ENCODE results near the gene ARHGAP36. TPM values are rescaled to one million over a fixed set of nuclear protein-coding genes. Genes with fewer than 3 reads are reported as not detected.

ARHGAP36 gene
- total and polyA plus RNA-seq, 2 donors (not counting 3 experiments of a cell fraction or from before 2014, with no cell fraction given): not detected

DNA sequence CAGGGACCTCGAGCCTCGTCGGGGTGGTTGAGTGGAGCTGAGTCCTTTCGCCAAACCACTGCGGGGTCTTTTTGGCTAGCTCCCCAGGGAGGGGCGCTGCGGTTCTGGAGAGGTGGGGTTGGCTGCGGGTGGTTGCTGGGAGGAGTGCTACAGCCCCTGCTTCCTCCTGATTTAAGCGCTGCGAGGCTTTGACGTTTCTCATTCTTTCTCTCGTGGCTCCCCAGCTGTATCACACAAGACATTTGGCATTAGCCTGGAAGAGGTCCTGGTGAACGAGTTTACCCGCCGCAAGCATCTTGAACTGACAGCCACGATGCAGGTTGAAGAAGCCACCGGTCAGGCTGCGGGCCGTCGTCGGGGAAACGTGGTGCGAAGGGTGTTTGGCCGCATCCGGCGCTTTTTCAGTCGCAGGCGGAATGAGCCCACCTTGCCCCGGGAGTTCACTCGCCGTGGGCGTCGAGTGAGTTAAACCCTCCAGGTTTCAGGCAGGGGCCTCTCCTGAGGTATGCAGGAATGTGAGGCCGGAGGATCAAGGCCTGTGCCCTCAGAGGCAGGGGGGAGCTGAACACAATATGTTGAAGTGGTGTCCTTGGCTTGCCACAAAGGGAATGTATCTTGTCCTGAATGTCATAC is 25.5 kb downstream of the ARHGAP36 start:
- Histone ChIP-seq H3K9me3 (replicated peaks; ENCODE audit: control insufficient read depth, insufficient read depth, low read length) (no peaks in the 10 kb centered on the region), H3K4me2 (ENCODE audit: insufficient read depth, low read length) (no peak overlapping the region), H3K4me3 (replicated peaks in 1 of 3; ENCODE audit: insufficient read depth in 1 of 3, low read depth in 1 of 3, low read length in 3 of 3) (no peak overlapping the region), H3K27ac (ENCODE audit: insufficient read depth, low read depth, low read length) (no peak overlapping the region), H3K36me3 (ENCODE audit: control insufficient read depth in 2 of 2, extremely low read depth in 1 of 2, insufficient read depth in 2 of 2, low read length in 2 of 2) (no peaks in the 10 kb centered on the region), H3K27me3 (ENCODE audit: control insufficient read depth in 2 of 2, insufficient read depth in 2 of 2, low read length in 2 of 2) (peaks cover 3 to 5% of the 10 kb centered on the region in 2 experiments), H3K79me2 (ENCODE audit: control insufficient read depth, insufficient read depth, low read length) (no peaks in the 10 kb centered on the region), H2AFZ (ENCODE audit: low read depth, low read length) (no peak overlapping the region), H4K20me1 (replicated peaks; ENCODE audit: control insufficient read depth, extremely low read depth, insufficient read depth, low read length) (no peaks in the 10 kb centered on the region), H3K4me1 (ENCODE audit: control insufficient read depth, extremely low read depth, insufficient read depth, low read length) (no peaks in the 10 kb centered on the region), H3K9me1 (replicated peaks; ENCODE audit: control insufficient read depth, extremely low read depth, insufficient read depth, low read length) (no peaks in the 10 kb centered on the region), H3K9ac (replicated peaks; ENCODE audit: extremely low read depth, insufficient read depth, low read length) (no peak overlapping the region)
- TF ChIP-seq, protein P1, sequence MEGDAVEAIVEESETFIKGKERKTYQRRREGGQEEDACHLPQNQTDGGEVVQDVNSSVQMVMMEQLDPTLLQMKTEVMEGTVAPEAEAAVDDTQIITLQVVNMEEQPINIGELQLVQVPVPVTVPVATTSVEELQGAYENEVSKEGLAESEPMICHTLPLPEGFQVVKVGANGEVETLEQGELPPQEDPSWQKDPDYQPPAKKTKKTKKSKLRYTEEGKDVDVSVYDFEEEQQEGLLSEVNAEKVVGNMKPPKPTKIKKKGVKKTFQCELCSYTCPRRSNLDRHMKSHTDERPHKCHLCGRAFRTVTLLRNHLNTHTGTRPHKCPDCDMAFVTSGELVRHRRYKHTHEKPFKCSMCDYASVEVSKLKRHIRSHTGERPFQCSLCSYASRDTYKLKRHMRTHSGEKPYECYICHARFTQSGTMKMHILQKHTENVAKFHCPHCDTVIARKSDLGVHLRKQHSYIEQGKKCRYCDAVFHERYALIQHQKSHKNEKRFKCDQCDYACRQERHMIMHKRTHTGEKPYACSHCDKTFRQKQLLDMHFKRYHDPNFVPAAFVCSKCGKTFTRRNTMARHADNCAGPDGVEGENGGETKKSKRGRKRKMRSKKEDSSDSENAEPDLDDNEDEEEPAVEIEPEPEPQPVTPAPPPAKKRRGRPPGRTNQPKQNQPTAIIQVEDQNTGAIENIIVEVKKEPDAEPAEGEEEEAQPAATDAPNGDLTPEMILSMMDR (IDR thresholded peaks at IDR 0.05; ENCODE audit: extremely low read depth in 1 of 2, insufficient read depth in 1 of 2, low read depth in 1 of 2, low read length in 2 of 2): no peak
- TF ChIP-seq POLR2AphosphoS5 (IDR thresholded peaks at IDR 0.05; ENCODE audit: insufficient read depth, low read depth, low read length) (no peak), POLR2A (IDR thresholded peaks at IDR 0.05; ENCODE audit: low read depth, low read length) (no peak), EZH2 (IDR thresholded peaks at IDR 0.05; ENCODE audit: borderline replicate concordance, low read depth, low read length, severe bottlenecking) (no peak), GATA2 (IDR thresholded peaks at IDR 0.05; ENCODE audit: insufficient read depth, insufficient read length, low read depth, low read length) (no peak), JUN (IDR thresholded peaks at IDR 0.05; ENCODE audit: borderline replicate concordance, insufficient read depth, insufficient read length, low read depth) (no peak), FOS (IDR thresholded peaks at IDR 0.05; ENCODE audit: borderline replicate concordance, insufficient read depth, low read length) (no peak), MYC (IDR thresholded peaks at IDR 0.05; ENCODE audit: low read depth, low read length) (no peak)
- TF ChIP-seq, protein P2, sequence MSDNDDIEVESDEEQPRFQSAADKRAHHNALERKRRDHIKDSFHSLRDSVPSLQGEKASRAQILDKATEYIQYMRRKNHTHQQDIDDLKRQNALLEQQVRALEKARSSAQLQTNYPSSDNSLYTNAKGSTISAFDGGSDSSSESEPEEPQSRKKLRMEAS (IDR thresholded peaks at IDR 0.05; ENCODE audit: insufficient read depth, insufficient read length): no peak
- no peak for FAIRE-seq
- intact Hi-C loops (cut with micrococcal nuclease): no loop called here
- POLR2A ChIA-PET: no interaction called here
- DNase-seq (ENCODE audit: low read depth, low spot score): no peak
- dilution Hi-C loops (cut with MboI; ENCODE audit: extremely low pct_ligation_motif_present, low sequenced_read_pairs): no loop called here
- BruUV-seq (replicated peaks): no TSS peak
- CTCF ChIA-PET: no interaction called here

Data from endothelial cell of umbilical vein (primary cell).